Cardiac fibroblast (primary cell): ENCODE data around the gene SKP2.

Experiments used
- DNase-seq, 2 donors: peaks; one replicate each; pipeline versions ENCODE4 v3.0.0 to v3.0.0-alpha.2; 2010; ENCODE audit warnings: low read depth in 2 of 2
- H3K4me3 ChIP-seq, 2 donors: replicated peaks in 1 of 2; 1 replicate in 1 of 2; 2 replicates in 1 of 2; pipeline ENCODE4 v1.5.1; 2011; ENCODE audit warnings: low read depth in 2 of 2, low read length in 2 of 2, mild to moderate bottlenecking in 2 of 2, moderate library complexity in 1 of 2
- CTCF ChIP-seq: IDR thresholded peaks from one replicate; pipeline ENCODE4 v1.5.1; 2011; ENCODE audit warnings: low read depth, mild to moderate bottlenecking, low read length, inconsistent platforms

The SKP2 gene

DNA sequence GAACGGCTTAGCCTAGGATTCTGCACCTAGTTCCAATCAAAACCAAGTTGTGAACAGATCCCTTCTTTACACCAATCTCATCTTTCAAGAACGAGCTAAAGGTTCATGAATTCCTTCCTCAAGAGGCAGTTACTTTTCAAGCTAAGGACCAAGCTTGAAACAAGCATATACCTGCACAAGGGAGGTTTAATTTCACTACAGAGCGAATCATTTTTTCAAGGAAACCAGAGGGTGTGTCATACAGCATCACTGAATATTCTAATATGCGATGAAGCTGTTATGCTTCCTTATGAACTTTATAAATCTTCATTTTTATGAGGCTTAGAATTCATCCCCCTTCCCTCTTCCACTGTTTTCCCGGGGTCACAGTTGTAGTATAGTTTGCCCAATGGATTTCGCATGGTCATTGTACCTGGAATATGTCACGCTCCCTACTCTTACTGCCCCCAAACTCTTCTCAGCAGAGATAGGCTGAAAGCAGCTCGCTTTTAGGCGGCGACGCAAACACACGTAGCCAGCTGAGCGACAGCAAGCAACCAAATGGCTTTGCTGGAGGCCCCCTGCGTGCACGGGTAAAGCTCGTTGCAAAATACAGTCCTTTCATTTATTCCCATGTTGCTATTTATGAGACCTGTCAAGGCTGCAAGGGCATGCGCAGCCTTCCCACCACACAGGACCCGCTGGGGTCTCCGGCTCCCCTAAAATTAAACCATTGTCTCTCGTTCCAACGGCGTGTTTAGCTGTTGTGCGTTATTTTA, 1.1 kb upstream of the SKP2 start:
- peak; percentile 45 to 58 for DNase-seq
- TF ChIP-seq CTCF = no peak
- H3K4me3 ChIP-seq = peak overlapping the region; percentile 96 to 98

DNA sequence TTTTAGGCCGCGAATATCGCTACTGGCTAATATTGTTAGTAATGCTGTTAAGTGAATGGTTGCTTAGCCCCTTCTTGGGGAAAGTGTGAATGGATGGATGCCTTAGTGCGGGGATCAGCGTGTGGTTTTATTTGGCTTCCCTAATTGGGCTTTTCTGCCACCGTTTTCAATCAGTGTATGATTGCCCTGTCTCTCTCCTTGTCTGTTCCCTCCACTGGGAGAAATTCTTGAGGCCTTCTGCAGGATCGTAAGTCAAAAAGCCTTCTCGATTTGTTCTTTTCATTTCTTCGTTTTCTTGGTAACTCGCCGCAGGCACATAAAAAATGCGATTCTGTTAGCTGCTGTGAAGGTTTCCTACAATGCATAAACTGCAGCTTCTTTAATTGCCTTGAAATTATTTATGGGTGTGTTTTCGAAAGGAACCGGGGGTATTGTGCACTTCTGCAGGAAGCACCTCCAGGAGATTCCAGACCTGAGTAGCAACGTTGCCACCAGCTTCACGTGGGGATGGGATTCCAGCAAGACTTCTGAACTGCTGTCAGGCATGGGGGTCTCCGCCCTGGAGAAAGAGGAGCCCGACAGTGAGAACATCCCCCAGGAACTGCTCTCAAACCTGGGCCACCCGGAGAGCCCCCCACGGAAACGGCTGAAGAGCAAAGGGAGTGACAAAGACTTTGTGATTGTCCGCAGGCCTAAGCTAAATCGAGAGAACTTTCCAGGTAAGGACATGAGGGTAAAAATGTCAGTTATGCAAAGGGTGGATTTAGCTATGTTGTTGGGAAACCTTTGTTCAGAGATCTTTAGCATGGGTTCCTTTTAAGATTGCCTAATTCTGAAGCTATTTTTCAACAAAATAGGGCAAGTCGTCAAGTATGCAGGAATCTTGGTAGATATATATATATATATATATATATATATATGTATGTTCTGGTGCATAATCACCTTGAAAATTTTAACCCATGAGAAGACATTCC, 700 bp downstream of the SKP2 start:
- peak; percentile 27 to 35 for DNase-seq
- H3K4me3 ChIP-seq = peak overlapping the region; percentile 96 to 98
- no peak for TF ChIP-seq CTCF

DNA sequence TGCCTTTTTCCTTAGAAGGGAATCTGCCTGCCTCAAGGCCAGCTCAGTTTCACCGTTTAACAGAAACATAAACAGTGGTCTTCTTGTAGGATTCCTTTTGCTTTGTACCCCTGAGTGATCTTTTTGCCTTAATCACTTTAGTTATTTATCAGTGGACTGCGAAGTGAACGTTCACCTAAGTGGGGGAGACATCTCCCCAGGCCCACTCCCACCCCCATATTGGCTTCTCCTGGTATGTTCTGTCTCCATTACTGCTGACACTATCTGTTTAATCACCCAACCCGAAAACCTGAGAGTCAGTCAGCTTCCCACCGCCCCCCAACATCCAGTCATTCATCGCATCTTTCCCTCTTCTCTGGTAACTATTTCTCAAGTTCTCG, 1.4 kb downstream of the SKP2 start:
- peak overlapping the region; percentile 16 to 98 for H3K4me3 ChIP-seq
- DNase-seq = no peak
- no peak for TF ChIP-seq CTCF

GRCh38 chr5:36153726-36154125, 1.8 kb downstream of the SKP2 start:
- no peak for TF ChIP-seq CTCF
- DNase-seq = no peak
- H3K4me3 ChIP-seq = no peak overlapping the region

GRCh38 chr5:36155291-36155690, 3.4 kb downstream of the SKP2 start:
- H3K4me3 ChIP-seq = no peak overlapping the region
- no peak for TF ChIP-seq CTCF
- DNase-seq = no peak

DNA sequence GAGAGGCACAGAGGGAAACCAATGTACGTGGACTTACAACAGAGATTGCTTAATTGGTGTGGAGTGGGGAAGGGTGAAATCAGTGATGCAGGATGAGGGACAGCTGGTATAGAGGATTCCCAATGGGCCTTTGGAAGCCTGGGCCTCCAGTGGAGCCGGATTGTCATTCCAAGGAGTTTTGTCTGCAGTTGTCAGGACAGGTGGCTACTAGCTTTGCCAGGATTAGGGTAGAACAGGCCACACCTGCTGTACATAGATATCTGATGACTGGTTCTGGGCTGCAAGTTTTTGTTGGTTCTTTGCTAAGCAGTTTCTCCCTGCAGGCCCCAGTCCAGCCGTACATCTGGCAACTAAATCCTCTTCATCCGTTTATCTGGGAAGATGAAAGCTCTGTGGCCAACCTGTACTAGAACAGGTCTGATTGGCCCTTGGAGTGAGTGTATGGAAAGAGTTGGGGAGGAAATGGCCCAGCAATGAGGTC, 4.2 kb downstream of the SKP2 start:
- no peak overlapping the region for H3K4me3 ChIP-seq
- TF ChIP-seq CTCF = no peak
- peak; percentile 35 to 40 for DNase-seq
